Measurements from ENCODE around the gene SIPA1L3. TPM values are rescaled to one million over a fixed set of nuclear protein-coding genes. Genes with fewer than 3 reads are reported as not detected.

SIPA1L3 gene
- total RNA-seq, 2 donors from 2014 or later = 19.5 to 21.4 TPM

DNA sequence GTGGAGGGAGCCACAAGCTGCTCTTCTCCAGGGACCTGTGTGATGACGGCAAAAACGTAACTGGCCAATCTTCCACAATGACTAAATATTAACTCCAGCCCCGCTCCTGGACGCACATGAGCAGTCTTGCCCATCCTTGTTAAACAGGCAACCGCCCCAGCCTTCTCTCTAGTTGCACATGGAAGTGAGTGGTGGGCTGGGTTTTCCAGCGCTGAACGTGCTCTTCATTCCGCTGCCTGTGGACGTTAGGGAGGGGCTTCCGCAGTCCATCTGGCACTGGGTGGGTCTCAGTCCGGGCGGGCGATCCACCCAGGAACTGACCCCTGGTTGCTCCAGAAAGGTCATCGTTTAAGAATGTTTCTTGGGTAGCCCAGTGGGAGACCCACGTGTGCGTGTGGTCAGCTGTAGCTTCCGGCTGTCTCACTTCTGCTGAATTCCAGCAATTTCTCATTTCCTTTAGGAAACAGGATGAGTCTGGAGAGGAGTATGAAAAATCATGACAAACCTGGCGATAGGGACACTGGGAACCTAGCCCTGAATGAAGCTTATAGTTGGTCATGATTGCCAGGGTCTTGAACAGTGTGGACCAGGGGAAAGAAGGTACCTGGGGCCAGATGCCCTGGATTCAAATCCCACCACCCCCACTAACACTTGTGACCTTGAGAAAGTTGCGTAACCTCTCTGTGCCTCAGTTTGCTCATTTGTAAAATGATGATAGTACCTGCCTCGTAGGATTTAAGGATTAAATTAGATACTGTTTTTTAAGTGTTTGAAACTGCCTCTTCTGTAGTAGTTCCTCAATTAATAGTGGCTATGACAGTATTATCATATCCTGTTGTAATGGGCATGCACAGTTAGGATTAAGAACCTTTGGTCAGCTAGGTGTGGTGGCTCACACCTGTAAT lies 92.6 kb downstream of the SIPA1L3 start:
- Mint-ChIP-seq H3K36me3 (ENCODE audit: low read depth) (no peaks in the 10 kb centered on the region), H3K4me3 (no peak overlapping the region), H3K27ac (no peak overlapping the region), H3K4me1 (no peaks in the 10 kb centered on the region), H3K27me3 (no peaks in the 10 kb centered on the region), H3K9me3 (no peaks in the 10 kb centered on the region)
- ATAC-seq (replicated peaks) = no peak

- ATAC-seq (replicated peaks) = no peak
- Mint-ChIP-seq H3K27ac (no peak overlapping the region), H3K36me3 (ENCODE audit: low read depth) (no peaks in the 10 kb centered on the region), H3K4me1 (peaks cover 4% of the 10 kb centered on the region), H3K9me3 (no peaks in the 10 kb centered on the region), H3K4me3 (no peak overlapping the region), H3K27me3 (no peaks in the 10 kb centered on the region)
Observed at GRCh38 chr19:38001158-38001781, 94.3 kb downstream of the SIPA1L3 start.

DNA sequence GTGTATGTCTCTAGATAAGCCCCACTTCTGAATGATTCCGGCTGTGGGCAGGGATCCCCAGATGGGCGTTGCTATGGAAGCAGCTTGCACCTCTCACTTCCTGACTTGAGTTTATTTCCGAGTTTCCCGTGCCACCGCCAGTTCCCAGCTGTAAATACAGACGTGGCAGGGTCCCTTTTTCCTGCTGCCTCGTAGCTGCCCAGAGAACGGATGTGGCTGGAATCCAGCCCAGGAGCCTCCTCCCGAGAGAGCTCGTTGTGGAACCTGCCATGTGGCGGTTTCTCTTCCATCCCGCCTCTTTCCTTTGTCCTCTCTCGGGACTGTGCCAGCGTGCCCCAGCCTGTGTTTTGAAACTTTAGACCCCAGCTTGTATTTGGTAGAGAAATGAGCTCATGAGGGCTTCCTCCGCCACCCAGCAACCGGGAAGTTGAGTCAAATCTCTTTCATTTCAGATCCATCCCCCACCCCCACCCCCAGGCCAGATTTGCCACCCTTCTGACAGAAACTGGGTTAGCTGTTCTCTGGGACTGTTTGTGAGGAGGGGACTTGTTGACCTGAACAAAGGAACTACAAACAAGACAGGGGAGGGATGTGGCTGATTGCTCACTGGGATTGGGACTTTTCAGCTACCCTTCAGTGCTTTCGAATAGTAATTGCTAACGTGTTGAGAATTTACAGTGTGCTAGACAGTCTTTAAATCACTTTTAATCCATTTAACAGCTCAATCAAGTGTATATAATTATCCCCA lies 96.6 kb downstream of the SIPA1L3 start:
- peak; percentile 89 for ATAC-seq (replicated peaks)
- Mint-ChIP-seq H3K36me3 (ENCODE audit: low read depth) (no peaks in the 10 kb centered on the region), H3K27me3 (no peaks in the 10 kb centered on the region), H3K27ac (no peak overlapping the region), H3K4me1 (peaks cover 4% of the 10 kb centered on the region), H3K4me3 (no peak overlapping the region), H3K9me3 (no peaks in the 10 kb centered on the region)

- Mint-ChIP-seq H3K27ac (no peak overlapping the region), H3K4me1 (peaks cover 4% of the 10 kb centered on the region), H3K4me3 (no peak overlapping the region), H3K27me3 (no peaks in the 10 kb centered on the region), H3K36me3 (ENCODE audit: low read depth) (no peaks in the 10 kb centered on the region), H3K9me3 (no peaks in the 10 kb centered on the region)
- peak; percentile 6 for ATAC-seq (replicated peaks)
Observed at GRCh38 chr19:38004186-38004520, 97.1 kb downstream of the SIPA1L3 start.

GRCh38 chr19:38004521-38005223 lies 97.7 kb downstream of the SIPA1L3 start:
- peak; percentile 38 for ATAC-seq (replicated peaks)
- H3K4me1 Mint-ChIP-seq = peaks cover 4% of the 10 kb centered on the region
- H3K27ac Mint-ChIP-seq = no peak overlapping the region
- H3K4me3 Mint-ChIP-seq = no peak overlapping the region
- H3K9me3 Mint-ChIP-seq = no peaks in the 10 kb centered on the region
- no peaks in the 10 kb centered on the region for H3K36me3 Mint-ChIP-seq (ENCODE audit: low read depth)
- no peaks in the 10 kb centered on the region for H3K27me3 Mint-ChIP-seq

DNA sequence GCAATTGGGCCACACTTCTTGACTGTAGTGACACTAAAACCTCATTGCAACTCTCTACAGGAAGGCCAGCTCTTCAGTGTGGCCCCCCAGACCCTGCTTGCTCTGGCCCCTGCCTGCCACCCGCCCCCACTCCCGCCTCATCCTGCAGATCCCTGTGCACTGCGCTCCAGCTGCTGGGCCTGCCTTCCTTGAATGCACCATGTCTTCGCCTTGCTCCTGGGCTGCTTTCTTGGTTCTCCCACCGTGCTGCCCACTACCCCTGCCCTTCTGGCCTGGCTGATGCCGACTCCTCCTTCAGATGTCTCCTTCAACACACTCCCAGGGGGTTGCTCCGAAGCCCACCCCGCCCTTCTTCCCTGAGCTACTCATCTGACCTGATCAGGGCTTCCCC lies 98.2 kb downstream of the SIPA1L3 start:
- ATAC-seq (replicated peaks) = no peak
- no peaks in the 10 kb centered on the region for H3K9me3 Mint-ChIP-seq
- no peaks in the 10 kb centered on the region for H3K36me3 Mint-ChIP-seq (ENCODE audit: low read depth)
- H3K4me1 Mint-ChIP-seq = peaks cover 4% of the 10 kb centered on the region
- no peak overlapping the region for H3K4me3 Mint-ChIP-seq
- no peaks in the 10 kb centered on the region for H3K27me3 Mint-ChIP-seq
- no peak overlapping the region for H3K27ac Mint-ChIP-seq

DNA sequence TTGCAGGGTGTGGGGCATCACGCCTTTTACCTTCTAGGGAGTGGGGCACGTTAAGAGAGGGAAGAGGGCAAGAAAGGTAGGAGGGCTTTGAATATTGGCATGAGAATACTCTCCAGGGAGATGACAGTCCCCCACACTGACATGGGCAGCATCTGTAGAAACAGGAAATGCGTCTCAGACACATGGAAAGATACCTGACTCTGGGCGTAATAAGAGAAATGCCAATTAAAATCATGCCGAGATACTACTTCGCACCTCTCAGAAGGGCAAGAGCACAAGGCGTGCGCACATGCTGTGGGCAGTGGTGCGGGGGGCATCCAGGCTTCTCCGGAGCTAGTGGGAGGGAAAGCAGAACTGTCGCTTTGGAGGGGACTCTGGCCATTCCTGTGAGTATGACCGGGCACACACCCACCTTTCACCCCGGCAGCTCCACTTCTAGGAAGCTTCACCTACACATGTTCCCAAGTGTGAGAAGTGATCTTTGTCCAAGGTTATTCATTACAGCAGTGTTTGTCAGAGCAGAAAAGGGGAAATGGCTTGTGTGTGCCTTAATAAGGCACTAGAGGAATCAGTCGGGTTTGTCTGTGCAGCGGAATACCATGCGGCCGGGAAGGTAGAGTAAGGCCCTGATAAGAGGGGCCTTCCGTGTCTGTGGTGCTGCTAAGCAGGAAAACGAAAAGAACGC lies 99.5 kb downstream of the SIPA1L3 start:
- no peak for ATAC-seq (replicated peaks)
- H3K27me3 Mint-ChIP-seq = no peaks in the 10 kb centered on the region
- no peak overlapping the region for H3K27ac Mint-ChIP-seq
- no peaks in the 10 kb centered on the region for H3K9me3 Mint-ChIP-seq
- H3K4me3 Mint-ChIP-seq = no peak overlapping the region
- H3K4me1 Mint-ChIP-seq = peaks cover 4% of the 10 kb centered on the region
- no peaks in the 10 kb centered on the region for H3K36me3 Mint-ChIP-seq (ENCODE audit: low read depth)

DNA sequence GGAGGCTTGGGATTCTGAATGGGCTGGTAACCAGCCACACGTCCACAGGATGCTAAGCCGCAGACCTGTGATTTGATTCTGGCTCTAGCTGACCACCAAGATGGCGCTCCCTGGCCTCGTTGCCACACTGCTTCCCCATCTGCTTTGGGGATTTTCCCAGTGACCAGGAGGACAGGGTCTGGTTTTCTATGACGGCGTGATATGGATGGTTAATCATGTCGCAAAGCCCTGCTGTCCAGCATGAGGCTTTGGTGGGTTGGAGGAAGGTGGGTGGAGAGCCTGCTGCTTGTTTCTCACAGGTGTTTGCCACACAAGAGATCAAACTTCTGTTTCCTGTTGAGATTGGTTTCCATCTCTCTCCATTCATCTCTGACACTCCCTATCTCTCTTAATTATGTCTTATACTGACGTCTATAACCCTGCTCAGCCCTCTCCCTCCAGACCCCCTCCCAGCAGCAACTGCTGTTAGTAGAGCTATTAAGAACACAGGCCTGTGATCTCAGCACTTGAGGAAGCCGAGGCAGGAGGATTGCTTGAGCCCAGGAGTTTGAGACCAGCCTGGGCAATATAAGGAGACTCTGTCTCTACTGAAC lies 102.7 kb downstream of the SIPA1L3 start:
- Mint-ChIP-seq H3K9me3 (no peaks in the 10 kb centered on the region), H3K36me3 (ENCODE audit: low read depth) (no peaks in the 10 kb centered on the region)

DNA sequence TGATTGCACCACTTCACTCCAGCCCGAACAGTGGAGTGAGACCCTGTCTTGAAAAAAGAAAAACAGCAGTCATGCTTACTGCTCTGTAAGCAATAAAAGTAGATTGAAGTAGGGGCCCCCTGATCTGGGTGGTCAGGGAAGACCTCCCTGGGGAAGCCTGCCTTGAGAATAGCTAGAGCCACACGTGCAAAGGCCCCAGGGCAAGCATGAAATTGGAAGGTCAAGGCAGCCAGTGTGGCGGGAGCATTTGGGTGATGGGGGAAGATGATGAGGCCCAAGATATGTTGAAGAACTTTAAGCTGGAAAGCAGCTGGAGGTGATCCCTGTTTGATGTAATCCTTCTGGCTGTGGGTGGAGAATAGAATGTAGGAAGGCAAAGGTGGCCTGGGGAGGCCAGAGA lies 104.4 kb downstream of the SIPA1L3 start:
- Mint-ChIP-seq H3K27me3 (no peaks in the 10 kb centered on the region), H3K4me1 (peaks cover 3% of the 10 kb centered on the region), H3K36me3 (ENCODE audit: low read depth) (no peaks in the 10 kb centered on the region), H3K9me3 (no peaks in the 10 kb centered on the region), H3K4me3 (no peak overlapping the region), H3K27ac (peak overlapping the region; percentile 13)
- no peak for ATAC-seq (replicated peaks)

More for the DNA sequence above, 102.7 kb downstream of the SIPA1L3 start:
- no peaks in the 10 kb centered on the region for H3K27me3 Mint-ChIP-seq
- no peak for ATAC-seq (replicated peaks)
- no peak overlapping the region for H3K4me3 Mint-ChIP-seq
- H3K27ac Mint-ChIP-seq = no peak overlapping the region
- H3K4me1 Mint-ChIP-seq = peaks cover 4% of the 10 kb centered on the region

GRCh38 chr19:38012290-38012689 lies 105.3 kb downstream of the SIPA1L3 start:
- no peak for ATAC-seq (replicated peaks)
- peaks cover 3% of the 10 kb centered on the region for H3K4me1 Mint-ChIP-seq
- no peaks in the 10 kb centered on the region for H3K9me3 Mint-ChIP-seq
- no peak overlapping the region for H3K4me3 Mint-ChIP-seq
- no peaks in the 10 kb centered on the region for H3K36me3 Mint-ChIP-seq (ENCODE audit: low read depth)
- no peak overlapping the region for H3K27ac Mint-ChIP-seq
- no peaks in the 10 kb centered on the region for H3K27me3 Mint-ChIP-seq

- no peak overlapping the region for H3K4me3 Mint-ChIP-seq
- no peaks in the 10 kb centered on the region for H3K27me3 Mint-ChIP-seq
- peaks cover 3% of the 10 kb centered on the region for H3K4me1 Mint-ChIP-seq
- no peaks in the 10 kb centered on the region for H3K9me3 Mint-ChIP-seq
- ATAC-seq (replicated peaks) = no peak
- H3K27ac Mint-ChIP-seq = peak overlapping the region; percentile 20
- H3K36me3 Mint-ChIP-seq (ENCODE audit: low read depth) = no peaks in the 10 kb centered on the region
Observed at GRCh38 chr19:38012944-38013343, 105.9 kb downstream of the SIPA1L3 start.

- H3K4me3 Mint-ChIP-seq = no peak overlapping the region
- H3K4me1 Mint-ChIP-seq = peaks cover 3% of the 10 kb centered on the region
- ATAC-seq (replicated peaks) = no peak
- H3K27me3 Mint-ChIP-seq = no peaks in the 10 kb centered on the region
- H3K9me3 Mint-ChIP-seq = no peaks in the 10 kb centered on the region
- H3K36me3 Mint-ChIP-seq (ENCODE audit: low read depth) = no peaks in the 10 kb centered on the region
- peak overlapping the region; percentile 41 for H3K27ac Mint-ChIP-seq
Observed at GRCh38 chr19:38013913-38014580, 107.0 kb downstream of the SIPA1L3 start.

DNA sequence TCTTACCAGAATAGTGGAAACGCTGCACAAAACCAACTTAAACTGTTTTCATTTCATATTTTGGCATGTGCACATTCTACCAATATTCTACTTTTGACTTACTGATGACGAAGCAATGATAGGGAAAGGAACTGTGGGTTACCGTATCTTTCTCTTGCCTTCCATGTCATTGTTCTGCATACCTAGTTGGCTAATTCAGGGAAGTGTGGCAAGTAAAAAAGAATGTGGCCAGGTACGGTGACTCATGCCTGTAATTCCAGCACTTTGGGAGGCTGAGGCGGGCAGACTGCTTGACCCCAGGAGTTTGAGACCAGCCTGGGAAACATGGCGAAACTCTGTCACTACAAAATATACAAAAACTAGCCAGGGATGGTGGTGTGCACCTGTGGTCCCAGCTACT lies 108.2 kb downstream of the SIPA1L3 start:
- no peaks in the 10 kb centered on the region for H3K9me3 Mint-ChIP-seq
- no peaks in the 10 kb centered on the region for H3K27me3 Mint-ChIP-seq
- H3K4me3 Mint-ChIP-seq = no peak overlapping the region
- H3K36me3 Mint-ChIP-seq (ENCODE audit: low read depth) = no peaks in the 10 kb centered on the region
- no peak overlapping the region for H3K27ac Mint-ChIP-seq
- H3K4me1 Mint-ChIP-seq = peaks cover 3% of the 10 kb centered on the region
- peak; percentile 16 for ATAC-seq (replicated peaks)

All from activated T-helper 17 cell treated with anti-CD3 and anti-CD28 coated beads, Interleukin-2, amount 50 U/mL, for 72 hours (primary cell).